CD4-positive, CD25-positive, alpha-beta regulatory T cell (primary cell): ENCODE results near the gene ASB18. TPM values are rescaled to one million over a fixed set of nuclear protein-coding genes. Genes with fewer than 3 reads are reported as not detected.

ENCODE experiments used
- ATAC-seq, 2 donors: fragments of 150-1000 bp; cut with Tn5 transposase; one replicate each; pipeline ENCODE4 v1.10.0; 2021; ENCODE audit warnings: low read depth in 2 of 2, moderate number of reproducible peaks in 2 of 2, moderate library complexity in 1 of 2
- DNase-seq, 3 donors: peaks; one replicate each; pipeline versions ENCODE4 v3.0.0 to v3.0.0-alpha.2; 2012 to 2022; ENCODE audit warnings: mixed read lengths in 1 of 3
- H3K27ac ChIP-seq: one replicate; pipeline ENCODE4 v1.7.0; 2013; ENCODE audit warnings: mild to moderate bottlenecking, low read length; ENCODE audit not compliant: insufficient read depth, poor library complexity, severe bottlenecking
- H3K27me3 ChIP-seq: one replicate; pipeline ENCODE4 v1.7.0; 2013; ENCODE audit warnings: low read length; ENCODE audit not compliant: control insufficient read depth, insufficient read depth
- H3K36me3 ChIP-seq: one replicate; pipeline ENCODE4 v1.7.0; 2013; ENCODE audit warnings: mild to moderate bottlenecking, low read length, moderate library complexity; ENCODE audit not compliant: control insufficient read depth, insufficient read depth
- H3K4me1 ChIP-seq: 2 replicates; pipeline ENCODE4 v1.7.0; 2013; ENCODE audit warnings: mild to moderate bottlenecking, low read length; ENCODE audit not compliant: insufficient read depth, control insufficient read depth, poor library complexity, severe bottlenecking
- H3K4me3 ChIP-seq: one replicate; pipeline ENCODE4 v1.7.0; 2013; ENCODE audit warnings: low read depth, mild to moderate bottlenecking, low read length, moderate library complexity
- H3K9me3 ChIP-seq, 2 experiments: 1 replicate in 1 of 2; 2 replicates in 1 of 2; pipeline ENCODE4 v1.7.0; 2013; ENCODE audit warnings: low read length in 2 of 2, mild to moderate bottlenecking in 1 of 2, moderate library complexity in 1 of 2; ENCODE audit not compliant: control insufficient read depth in 2 of 2
- H3K27ac Mint-ChIP-seq, 3 donors: one replicate each; pipeline ENCODE4 v1.8.0; 2020 to 2022; ENCODE audit warnings: mild to moderate bottlenecking in 3 of 3, mixed read lengths in 3 of 3, moderate library complexity in 2 of 3
- H3K27me3 Mint-ChIP-seq: one replicate; pipeline ENCODE4 v1.8.0; 2022; ENCODE audit warnings: mild to moderate bottlenecking, mixed read lengths
- H3K36me3 Mint-ChIP-seq: one replicate; pipeline ENCODE4 v1.8.0; 2020; ENCODE audit warnings: mixed read lengths
- H3K4me1 Mint-ChIP-seq, 4 donors: one replicate each; pipeline ENCODE4 v1.8.0; 2020 to 2022; ENCODE audit warnings: mixed read lengths in 4 of 4, mild to moderate bottlenecking in 1 of 4
- H3K4me3 Mint-ChIP-seq, 4 donors: one replicate each; pipeline ENCODE4 v1.8.0; 2020 to 2022; ENCODE audit warnings: mild to moderate bottlenecking in 4 of 4, mixed read lengths in 4 of 4, moderate library complexity in 3 of 4
- H3K9me3 Mint-ChIP-seq, 7 donors: one replicate each; pipeline ENCODE4 v1.8.0; 2020 to 2022; ENCODE audit warnings: mixed read lengths in 7 of 7, mild to moderate bottlenecking in 3 of 7, moderate library complexity in 2 of 7
- polyA plus RNA-seq, 4 donors: library from polyadenylated mRNA; unstranded; fragments of 300-500 nt; fragmentation: Illumina TruSeq; gene quantifications; one replicate each; pipeline ENCODE4 v1.2.3, GENCODE V29; 2021
- total RNA-seq: library from RNA; stranded (reverse); gene quantifications from one replicate; pipeline ENCODE4 v1.2.3, GENCODE V29; 2022

Gene ASB18
- total and polyA plus RNA-seq, 5 donors from 2014 or later = not detected

DNA sequence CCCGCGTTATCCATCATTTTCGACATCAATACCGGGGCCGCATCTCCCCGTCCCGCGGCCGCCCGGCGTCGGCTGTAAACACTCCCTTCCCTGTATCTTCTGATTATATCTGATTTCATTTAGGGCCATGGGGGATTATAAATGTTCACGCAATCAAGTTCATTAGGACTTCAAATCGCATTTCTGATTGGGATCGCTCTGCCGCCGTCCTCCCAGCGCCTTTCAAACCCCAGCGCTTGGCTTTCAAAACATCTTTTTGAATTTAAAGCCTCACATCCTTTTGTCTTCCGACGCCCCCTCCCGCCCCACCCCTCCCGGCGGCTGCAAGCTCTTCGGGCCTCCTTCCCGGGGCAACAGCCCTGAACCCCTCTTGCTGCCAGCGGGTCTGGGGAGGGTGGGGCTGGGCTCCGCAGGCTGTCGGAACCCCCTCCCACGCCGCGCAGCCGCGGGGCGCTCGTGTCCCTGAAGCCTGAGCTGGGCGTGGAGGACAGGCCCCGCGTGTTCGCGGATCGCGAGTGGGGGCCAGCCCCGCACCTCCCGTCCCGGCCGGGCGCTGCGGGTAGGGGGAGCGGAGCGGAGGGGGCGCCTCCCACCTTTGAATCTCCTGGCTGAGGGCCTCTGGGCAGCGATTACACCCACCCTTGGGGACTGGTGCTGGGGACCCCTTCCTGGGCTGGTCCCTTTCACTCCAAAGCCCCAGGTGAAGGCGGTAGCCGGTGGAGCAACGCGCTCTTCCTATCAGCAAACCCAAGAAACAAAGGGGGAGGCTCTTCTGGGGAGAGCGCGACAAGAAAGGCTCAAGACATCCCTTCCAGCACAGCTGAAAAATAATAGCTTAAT lies 84.8 kb downstream of the ASB18 start:
- H3K4me1 ChIP-seq = peaks cover 5% of the 10 kb centered on the region
- Mint-ChIP-seq H3K27me3 (peaks cover 85% of the 10 kb centered on the region), H3K4me1 (peaks cover 0 to 7% (median 1%) of the 10 kb centered on the region in 4 donors), H3K36me3 (no peaks in the 10 kb centered on the region), H3K4me3 (peak overlapping the region in 1 of 4 donors; percentile 61), H3K27ac (no peak overlapping the region), H3K9me3 (no peaks in the 10 kb centered on the region)
- H3K9me3 ChIP-seq = no peaks in the 10 kb centered on the region
- no peaks in the 10 kb centered on the region for H3K36me3 ChIP-seq
- no peak overlapping the region for H3K27ac ChIP-seq
- H3K4me3 ChIP-seq = no peak overlapping the region
- peaks cover 23% of the 10 kb centered on the region for H3K27me3 ChIP-seq
- no peak for DNase-seq
- ATAC-seq = no peak

DNA sequence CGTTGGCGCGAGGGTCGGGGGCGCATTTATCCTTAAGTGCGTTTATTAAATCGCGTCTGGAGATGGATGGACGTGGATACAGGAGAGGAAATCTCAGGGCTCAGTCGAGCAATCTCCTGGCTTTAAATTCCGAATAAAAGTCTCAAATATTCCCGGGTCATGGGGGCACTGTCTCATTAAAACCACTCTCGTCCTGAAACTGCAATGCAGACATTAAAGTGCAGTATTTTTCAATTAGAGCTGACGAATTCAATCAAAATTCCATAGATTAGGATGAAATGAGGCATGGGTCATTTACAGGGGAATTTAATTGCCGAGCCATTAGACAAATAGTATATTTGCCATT lies 85.3 kb downstream of the ASB18 start:
- Histone ChIP-seq H3K4me1 (peaks cover 5% of the 10 kb centered on the region), H3K27ac (no peak overlapping the region), H3K9me3 (no peaks in the 10 kb centered on the region), H3K36me3 (no peaks in the 10 kb centered on the region), H3K27me3 (peaks cover 23% of the 10 kb centered on the region), H3K4me3 (no peak overlapping the region)
- H3K36me3 Mint-ChIP-seq = no peaks in the 10 kb centered on the region
- H3K4me1 Mint-ChIP-seq = peaks cover 0 to 7% (median 1%) of the 10 kb centered on the region in 4 donors
- H3K27ac Mint-ChIP-seq = no peak overlapping the region
- peaks cover 0 to 3% (median 0%) of the 10 kb centered on the region in 7 donors for H3K9me3 Mint-ChIP-seq
- DNase-seq (no peak), ATAC-seq (no peak)
- H3K27me3 Mint-ChIP-seq = peaks cover 88% of the 10 kb centered on the region
- no peak overlapping the region for H3K4me3 Mint-ChIP-seq

DNA sequence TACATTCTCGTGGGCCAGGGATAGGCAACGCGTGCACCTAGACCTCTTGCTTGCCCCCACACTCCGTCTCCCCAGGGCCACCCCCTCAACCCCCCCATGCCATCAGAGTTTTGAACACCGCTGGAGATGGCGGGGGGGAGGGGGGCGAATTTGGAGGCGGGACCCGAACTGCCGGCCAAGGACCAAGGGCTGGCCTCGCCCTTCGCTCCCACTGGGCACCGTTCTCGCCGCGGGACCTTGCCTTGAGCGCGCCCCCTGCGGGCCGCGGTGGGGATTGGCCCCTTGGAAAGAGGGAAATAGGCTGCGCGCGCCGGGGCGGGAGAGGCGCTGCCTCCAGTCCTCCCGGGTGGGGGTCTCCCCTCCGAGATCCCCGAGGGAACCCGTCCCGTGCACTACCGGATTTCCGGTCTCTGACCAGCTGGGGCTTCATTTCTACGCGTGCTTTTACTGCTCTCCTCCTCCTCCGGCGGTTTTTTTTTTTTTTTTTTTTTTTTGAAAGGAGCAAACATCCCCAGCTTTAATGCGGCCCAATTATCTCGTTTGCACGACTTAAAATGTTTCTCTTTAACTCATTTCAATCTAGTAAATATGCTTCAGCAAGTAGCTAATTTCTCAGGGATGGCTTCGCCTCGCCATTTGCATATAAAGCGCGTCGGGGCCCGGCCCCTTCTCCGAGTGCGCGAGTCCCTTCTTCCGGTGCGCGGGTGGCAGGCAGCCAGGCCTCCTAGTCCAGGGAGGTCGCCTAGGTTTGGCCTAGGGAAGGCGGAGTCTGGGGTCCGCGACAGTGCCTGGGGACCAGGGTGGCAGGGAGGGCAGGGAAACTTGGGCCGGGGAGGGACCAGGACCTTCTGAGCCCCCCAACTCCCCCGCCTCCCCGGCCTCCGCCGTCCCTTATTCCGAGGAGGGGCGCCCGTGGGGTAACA lies 86.0 kb downstream of the ASB18 start:
- Mint-ChIP-seq H3K4me1 (peaks cover 0 to 7% (median 1%) of the 10 kb centered on the region in 4 donors), H3K36me3 (no peaks in the 10 kb centered on the region), H3K9me3 (peaks cover 0 to 3% (median 0%) of the 10 kb centered on the region in 7 donors), H3K27me3 (peaks cover 87% of the 10 kb centered on the region), H3K27ac (no peak overlapping the region), H3K4me3 (no peak overlapping the region)
- Histone ChIP-seq H3K36me3 (no peaks in the 10 kb centered on the region), H3K27me3 (peaks cover 23% of the 10 kb centered on the region), H3K9me3 (no peaks in the 10 kb centered on the region), H3K4me3 (no peak overlapping the region), H3K27ac (no peak overlapping the region), H3K4me1 (peaks cover 5% of the 10 kb centered on the region)
- DNase-seq = no peak
- no peak for ATAC-seq

DNA sequence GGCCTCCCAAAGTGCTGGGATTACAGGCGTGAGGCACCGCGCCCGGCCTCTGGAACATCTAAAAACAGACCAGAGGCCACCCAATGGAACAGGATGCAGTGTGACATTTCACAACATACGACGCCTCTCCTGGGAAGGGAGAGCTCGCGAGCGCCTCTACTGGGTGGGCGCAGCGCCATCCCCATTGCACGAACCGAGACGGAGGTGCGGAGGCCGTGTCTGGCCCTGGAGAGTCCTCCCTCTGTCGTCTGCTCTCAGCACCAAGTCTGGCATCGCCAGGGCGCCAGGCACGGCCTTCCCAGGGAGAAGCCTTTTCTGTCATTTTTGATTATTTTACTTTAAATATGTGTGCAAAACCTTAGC lies 86.6 kb downstream of the ASB18 start:
- Histone ChIP-seq H3K27ac (no peak overlapping the region), H3K4me1 (peaks cover 5% of the 10 kb centered on the region), H3K36me3 (no peaks in the 10 kb centered on the region), H3K9me3 (no peaks in the 10 kb centered on the region), H3K4me3 (no peak overlapping the region), H3K27me3 (peaks cover 23% of the 10 kb centered on the region)
- no peak for DNase-seq
- peaks cover 82% of the 10 kb centered on the region for H3K27me3 Mint-ChIP-seq
- peaks cover 0 to 7% (median 1%) of the 10 kb centered on the region in 4 donors for H3K4me1 Mint-ChIP-seq
- no peaks in the 10 kb centered on the region for H3K36me3 Mint-ChIP-seq
- H3K27ac Mint-ChIP-seq = no peak overlapping the region
- H3K4me3 Mint-ChIP-seq = no peak overlapping the region
- H3K9me3 Mint-ChIP-seq = peaks cover 0 to 3% (median 0%) of the 10 kb centered on the region in 7 donors
- no peak for ATAC-seq

DNA sequence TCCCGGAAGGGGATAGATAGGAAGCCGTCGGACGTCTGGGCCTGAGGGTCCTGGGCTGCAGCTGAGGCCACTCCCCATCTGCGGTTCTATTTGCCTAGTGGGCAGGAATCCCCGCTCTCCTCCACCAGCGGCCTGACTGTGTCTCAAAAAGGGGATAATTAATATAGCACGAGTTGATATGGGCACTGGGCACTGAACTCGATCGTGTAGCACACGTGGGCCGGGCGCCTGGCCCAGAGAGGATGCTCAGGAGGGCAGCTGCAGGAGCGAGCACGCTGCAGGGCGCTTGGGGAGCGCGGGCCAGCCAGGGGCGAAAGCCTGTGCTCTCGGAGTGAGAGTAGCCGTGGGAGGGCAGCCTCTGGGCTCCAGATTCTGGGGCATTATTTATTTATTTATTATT lies 87.3 kb downstream of the ASB18 start:
- Mint-ChIP-seq H3K36me3 (no peaks in the 10 kb centered on the region), H3K4me1 (peaks cover 0 to 11% (median 1%) of the 10 kb centered on the region in 4 donors), H3K9me3 (peaks cover 0 to 3% (median 0%) of the 10 kb centered on the region in 7 donors), H3K4me3 (peak overlapping the region in 1 of 4 donors; percentile 28), H3K27me3 (peaks cover 82% of the 10 kb centered on the region), H3K27ac (no peak overlapping the region)
- Histone ChIP-seq H3K9me3 (no peaks in the 10 kb centered on the region), H3K4me1 (peaks cover 5% of the 10 kb centered on the region), H3K27me3 (peaks cover 23% of the 10 kb centered on the region), H3K36me3 (no peaks in the 10 kb centered on the region), H3K4me3 (no peak overlapping the region), H3K27ac (no peak overlapping the region)
- DNase-seq = no peak
- ATAC-seq = no peak

DNA sequence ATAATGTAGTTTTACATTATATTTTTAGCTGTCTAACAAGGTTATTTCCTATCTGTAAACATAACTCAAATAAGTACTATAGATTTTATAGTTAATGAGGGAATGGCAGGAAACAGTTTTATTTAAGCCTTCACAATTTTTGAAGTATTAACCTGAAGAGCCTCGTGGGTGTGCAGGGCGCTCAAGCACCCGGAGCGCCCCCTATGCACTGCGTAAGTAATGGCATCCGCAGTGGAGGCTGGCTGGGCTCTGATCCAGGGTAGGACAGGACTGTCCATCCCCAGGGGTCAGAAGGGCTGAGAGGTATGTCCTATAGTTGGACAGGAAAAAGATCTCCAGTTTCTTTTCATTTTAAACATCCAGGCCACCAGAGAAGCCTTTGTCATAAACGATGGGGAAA lies 87.8 kb downstream of the ASB18 start:
- H3K27me3 Mint-ChIP-seq = peaks cover 81% of the 10 kb centered on the region
- Histone ChIP-seq H3K4me3 (no peak overlapping the region), H3K27me3 (peaks cover 19% of the 10 kb centered on the region), H3K36me3 (no peaks in the 10 kb centered on the region), H3K27ac (no peak overlapping the region), H3K9me3 (no peaks in the 10 kb centered on the region), H3K4me1 (peaks cover 5% of the 10 kb centered on the region)
- peaks cover 0 to 3% (median 0%) of the 10 kb centered on the region in 7 donors for H3K9me3 Mint-ChIP-seq
- no peak for ATAC-seq
- H3K4me3 Mint-ChIP-seq = no peak overlapping the region
- no peak overlapping the region for H3K27ac Mint-ChIP-seq
- H3K36me3 Mint-ChIP-seq = no peaks in the 10 kb centered on the region
- DNase-seq = no peak
- peaks cover 0 to 11% (median 1%) of the 10 kb centered on the region in 4 donors for H3K4me1 Mint-ChIP-seq

DNA sequence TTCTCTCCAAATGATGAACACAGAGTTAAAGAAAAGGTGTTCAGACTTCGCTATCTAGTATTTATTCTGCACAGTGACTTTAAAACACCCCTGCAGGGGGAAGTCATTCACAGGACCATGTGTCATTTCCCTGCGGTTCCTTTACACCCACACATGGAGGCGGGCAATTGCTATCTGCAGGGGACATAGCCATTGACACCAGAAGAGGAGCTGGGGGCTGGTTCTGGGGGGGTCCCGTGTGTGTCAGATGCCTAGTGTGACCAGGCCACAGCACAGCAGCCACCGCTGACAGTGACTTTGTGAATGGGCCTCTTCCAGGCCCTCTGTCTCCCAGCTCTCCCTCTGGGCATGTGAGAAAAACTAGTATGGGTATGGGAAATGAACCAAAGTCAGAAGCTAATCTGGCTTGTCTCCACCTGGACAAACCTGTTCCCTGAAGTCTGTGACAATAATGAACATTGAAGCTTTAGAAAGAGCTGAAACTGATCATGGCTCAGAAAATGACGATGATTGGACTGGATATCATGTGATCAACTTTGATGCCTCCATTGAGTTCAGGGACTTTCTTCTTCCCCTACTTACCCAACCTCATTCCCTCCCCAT lies 88.6 kb downstream of the ASB18 start:
- ATAC-seq (no peak), DNase-seq (no peak)
- no peak overlapping the region for H3K27ac ChIP-seq
- Mint-ChIP-seq H3K4me1 (peaks cover 0 to 11% (median 1%) of the 10 kb centered on the region in 4 donors), H3K27me3 (peaks cover 77% of the 10 kb centered on the region), H3K36me3 (no peaks in the 10 kb centered on the region), H3K4me3 (no peak overlapping the region), H3K27ac (no peak overlapping the region), H3K9me3 (peaks cover 0 to 5% (median 0%) of the 10 kb centered on the region in 7 donors)
- H3K36me3 ChIP-seq = no peaks in the 10 kb centered on the region
- no peak overlapping the region for H3K4me3 ChIP-seq
- no peaks in the 10 kb centered on the region for H3K9me3 ChIP-seq
- H3K27me3 ChIP-seq = peaks cover 21% of the 10 kb centered on the region
- peaks cover 5% of the 10 kb centered on the region for H3K4me1 ChIP-seq
